Esophagus squamous epithelium (tissue), 5 donors: ENCODE results near the gene IQGAP2. TPM values are rescaled to one million over a fixed set of nuclear protein-coding genes. Genes with fewer than 3 reads are reported as not detected.
"Not testable (repeated sequence)": the region's sequence is repeated elsewhere in the genome, so short reads cannot be mapped to it uniquely, and the experiment has no call there.

Source experiments
- DNase-seq: peaks from one replicate; lab custom pipeline; 2025; lab: John Stamatoyannopoulos, UW
- H3K27ac ChIP-seq, 4 donors: fragments of 200-600 bp; sonication (generic); one replicate each; pipeline ENCODE4 v1.5.1; 2016 to 2019; ENCODE audit warnings: mild to moderate bottlenecking in 1 of 4
- H3K27me3 ChIP-seq, 4 donors: fragments of 200-600 bp; sonication (generic); 1 replicate in 3 of 4; 2 replicates in 1 of 4; pipeline versions ENCODE4 v1.5.1 to v1.6.0; 2017 to 2021; ENCODE audit warnings: antibody characterized with exemption in 1 of 4
- H3K36me3 ChIP-seq, 3 donors: fragments of 200-600 bp; sonication (generic); one replicate each; pipeline ENCODE4 v1.5.1; 2016 to 2019
- H3K4me1 ChIP-seq, 3 donors: fragments of 200-600 bp; sonication (generic); one replicate each; pipeline ENCODE4 v1.5.1; 2017 to 2019
- H3K4me3 ChIP-seq, 4 donors: fragments of 200-600 bp; sonication (generic); 1 replicate in 3 of 4; 2 replicates in 1 of 4; pipeline ENCODE4 v1.5.1; 2016 to 2019; ENCODE audit warnings: mild to moderate bottlenecking in 2 of 4, moderate library complexity in 1 of 4
- H3K9me3 ChIP-seq, 3 donors: fragments of 200-600 bp; sonication (generic); one replicate each; pipeline ENCODE4 v1.5.1; 2016 to 2019
- CTCF ChIP-seq, 6 experiments: fragments of 450-650 bp in 4 of 6; fragments of 200-600 bp in 2 of 6; sonication (generic) in 2 of 6; IDR thresholded peaks; one replicate each; pipeline ENCODE4 v1.5.1; 2016 to 2019; ENCODE audit warnings: antibody characterized with exemption in 6 of 6, mild to moderate bottlenecking in 4 of 6, moderate library complexity in 4 of 6
- POLR2A ChIP-seq, 4 donors: fragments of 450-650 bp; IDR thresholded peaks; one replicate each; pipeline ENCODE4 v1.6.1; 2017; ENCODE audit warnings: antibody characterized with exemption in 4 of 4, mild to moderate bottlenecking in 4 of 4, moderate library complexity in 3 of 4
- WGBS, 2 donors: methylation state at CpG; one replicate each; pipeline ENCODE4 v1.1.5; 2018; 5-methylcytosine and 5-hydroxymethylcytosine counted together
- intact Hi-C: fragments of 100-400 bp; cut with DNase I; formaldehyde crosslinking; loops from one replicate; pipeline ENCODE4 v1.15.0; 2022
- total RNA-seq, 4 donors: library from RNA; depleted of rRNA; stranded (reverse); fragments of >200 nt; gene quantifications; one replicate each; pipeline ENCODE4 v1.1.0, GENCODE V29; 2016
- donor health status: DM: yes; HTN: yes; CAD: no.

IQGAP2 gene
- total RNA-seq, 4 donors from 2014 or later, result 3.0 to 16.6 (median 5.9) TPM

DNA sequence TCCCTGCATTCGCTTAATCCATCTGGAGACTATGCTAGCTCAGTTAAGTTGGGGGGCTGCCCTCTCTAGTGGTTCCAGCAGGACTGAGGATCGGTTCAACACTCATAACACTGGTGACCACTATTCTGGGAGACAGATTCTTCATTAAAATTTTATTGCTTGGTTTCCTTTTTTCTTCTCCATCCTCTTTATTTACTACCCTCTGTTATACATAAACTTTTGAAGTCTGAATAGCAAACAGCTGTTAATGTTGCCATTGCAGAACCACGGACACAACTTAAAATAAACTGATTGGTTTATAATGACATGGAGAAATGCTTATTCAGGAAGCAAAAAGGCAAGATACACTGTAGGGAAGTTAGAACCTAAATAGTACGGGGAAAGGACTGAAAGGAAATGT lies 22.1 kb downstream of the IQGAP2 start:
- H3K27me3 ChIP-seq, result no peaks in the 10 kb centered on the region
- H3K4me3 ChIP-seq, result no peak overlapping the region
- no peak overlapping the region for H3K27ac ChIP-seq
- 58 to 61% methylated on average over 4 of the region's 4 CpGs for WGBS, 2 donors
- TF ChIP-seq CTCF (IDR thresholded peaks at IDR 0.05) (no peak), POLR2A (IDR thresholded peaks at IDR 0.05) (no peak)
- H3K4me1 ChIP-seq, result peaks cover 0 to 7% (median 3%) of the 10 kb centered on the region in 3 donors
- intact Hi-C loops, result no loop called here
- no peak for DNase-seq
- H3K9me3 ChIP-seq, result no peaks in the 10 kb centered on the region
- no peaks in the 10 kb centered on the region for H3K36me3 ChIP-seq

DNA sequence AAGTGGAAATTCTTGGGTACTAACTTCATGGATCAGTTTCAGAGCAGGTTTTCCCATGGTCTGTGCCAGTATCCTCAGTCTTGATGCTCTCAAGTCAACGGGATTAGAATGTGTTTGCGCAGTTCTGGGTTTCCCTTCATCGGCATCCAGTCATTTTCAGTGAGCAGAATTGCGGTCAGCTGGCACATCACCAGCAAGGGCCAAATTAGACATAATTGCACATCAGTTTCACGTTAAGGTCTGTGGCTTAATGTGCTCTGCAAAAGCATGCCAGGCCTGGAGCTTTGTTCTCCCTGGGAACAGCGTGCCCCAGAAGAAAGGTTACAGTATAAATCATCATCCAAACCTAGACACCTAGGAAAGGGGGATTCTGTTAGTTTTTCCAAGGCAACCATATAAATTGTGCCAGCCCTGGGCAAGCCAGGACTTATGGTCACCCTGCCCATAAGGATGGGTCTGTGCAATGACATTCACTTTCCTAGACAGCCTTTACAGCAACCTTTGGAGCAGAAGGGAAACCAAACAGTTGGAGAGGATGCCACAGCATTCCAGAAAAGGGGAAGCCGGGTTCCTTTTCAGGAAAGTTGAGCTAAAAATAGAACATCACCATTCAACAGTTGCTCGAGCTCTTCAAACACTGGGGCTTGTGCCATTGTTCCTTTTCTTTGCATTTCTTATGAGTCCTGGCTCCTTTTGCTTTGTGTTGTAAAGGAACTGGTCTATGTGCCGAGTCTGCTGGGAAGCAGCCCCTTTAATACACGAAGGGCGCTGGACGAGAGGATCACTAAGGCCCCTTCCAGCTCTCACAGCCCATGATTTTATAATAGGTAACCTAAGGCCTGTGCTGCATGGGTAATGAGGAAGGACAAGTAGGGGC lies 23.1 kb downstream of the IQGAP2 start:
- no peaks in the 10 kb centered on the region for H3K27me3 ChIP-seq
- no peaks in the 10 kb centered on the region for H3K36me3 ChIP-seq
- no peaks in the 10 kb centered on the region for H3K9me3 ChIP-seq
- WGBS, 2 donors, result 40 to 59% methylated on average over 10 to 11 of the region's 12 CpGs
- no peak overlapping the region for H3K27ac ChIP-seq
- peaks cover 0 to 7% (median 3%) of the 10 kb centered on the region in 3 donors for H3K4me1 ChIP-seq
- no peak overlapping the region for H3K4me3 ChIP-seq
- DNase-seq, result no peak
- TF ChIP-seq POLR2A (IDR thresholded peaks at IDR 0.05) (no peak), CTCF (IDR thresholded peaks at IDR 0.05) (no peak)
- intact Hi-C loops, result no loop called here

GRCh38 chr5:76427206-76428140 lies 24.4 kb downstream of the IQGAP2 start:
- no peak for DNase-seq
- Histone ChIP-seq H3K27me3 (no peaks in the 10 kb centered on the region), H3K27ac (no peak overlapping the region), H3K4me3 (no peak overlapping the region), H3K36me3 (no peaks in the 10 kb centered on the region), H3K9me3 (no peaks in the 10 kb centered on the region), H3K4me1 (peaks cover 0 to 7% (median 3%) of the 10 kb centered on the region in 3 donors)
- WGBS, 2 donors, result 73 to 85% methylated on average over 8 to 10 of the region's 14 CpGs
- intact Hi-C loops, result no loop called here
- TF ChIP-seq POLR2A (IDR thresholded peaks at IDR 0.05), result no peak
- TF ChIP-seq CTCF (IDR thresholded peaks at IDR 0.05), result no peak

- DNase-seq, H3K4me3 ChIP-seq, H3K27ac ChIP-seq, H3K9me3 ChIP-seq, H3K36me3 ChIP-seq, H3K4me1 ChIP-seq, intact Hi-C loops, H3K27me3 ChIP-seq: not testable (repeated sequence)
- WGBS, 2 donors, result 86 to 88% methylated on average over 3 to 5 of the region's 6 CpGs
Observed at GRCh38 chr5:76428550-76428949, 25.5 kb downstream of the IQGAP2 start.

DNA sequence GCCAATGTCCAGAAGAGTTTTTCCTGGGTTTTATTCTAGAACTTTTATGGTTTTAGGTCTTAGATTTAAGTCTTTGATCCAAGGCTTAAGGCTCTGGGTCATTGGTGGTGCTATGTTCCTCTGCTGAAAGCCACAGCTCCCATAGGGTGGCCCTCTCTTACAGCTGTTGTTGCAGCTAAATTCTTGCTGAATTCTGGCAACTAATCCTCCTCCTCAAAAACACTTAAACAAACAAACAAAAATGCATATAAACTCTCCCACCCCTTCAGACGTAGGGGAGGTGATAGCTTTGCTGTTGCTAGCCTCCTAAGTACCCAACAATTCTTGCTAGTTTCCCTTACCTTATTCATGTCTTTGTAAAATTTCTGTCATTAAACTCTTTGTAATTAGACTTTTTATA lies 30.2 kb downstream of the IQGAP2 start:
- Histone ChIP-seq H3K4me1 (no peaks in the 10 kb centered on the region), H3K4me3 (no peak overlapping the region), H3K27me3 (no peaks in the 10 kb centered on the region), H3K36me3 (no peaks in the 10 kb centered on the region), H3K9me3 (no peaks in the 10 kb centered on the region), H3K27ac (no peak overlapping the region)
- DNase-seq, result no peak
- intact Hi-C loops, result no loop called here
- no peak for TF ChIP-seq CTCF (IDR thresholded peaks at IDR 0.05)
- TF ChIP-seq POLR2A (IDR thresholded peaks at IDR 0.05), result no peak
- WGBS, 2 donors, result 59 to 72% methylated on average over 1 of the region's 1 CpG

DNA sequence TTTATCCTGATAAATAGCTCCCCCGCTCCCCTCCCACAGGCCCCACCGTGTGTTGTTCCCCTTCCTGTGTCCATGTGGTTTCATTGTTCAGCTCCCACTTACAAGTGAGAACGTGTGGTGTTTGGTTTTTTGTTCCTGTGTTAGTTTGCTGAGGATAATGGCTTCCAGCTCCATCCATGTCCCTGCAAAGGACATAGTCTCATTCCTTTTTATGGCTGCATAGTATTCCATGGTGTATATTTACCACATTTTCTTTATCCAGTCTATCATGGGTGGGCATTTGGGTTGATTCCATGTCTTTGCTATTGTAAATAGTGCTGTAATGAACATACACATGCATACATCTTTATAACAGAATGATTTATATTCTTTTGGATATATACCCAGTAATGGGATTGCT lies 34.4 kb downstream of the IQGAP2 start:
- H3K36me3 ChIP-seq, H3K27me3 ChIP-seq, H3K27ac ChIP-seq, intact Hi-C loops, H3K9me3 ChIP-seq, H3K4me3 ChIP-seq, H3K4me1 ChIP-seq, DNase-seq: not testable (repeated sequence)
- WGBS, 2 donors, result 73 to 74% methylated on average over 3 of the region's 3 CpGs
